ENCODE results near the gene ZDHHC11.
"Not testable (repeated sequence)": the region's sequence is repeated elsewhere in the genome, so short reads cannot be mapped to it uniquely, and the experiment has no call there.

Gene ZDHHC11

GRCh38 chr5:858726-859125 lies 7.9 kb upstream of the ZDHHC11 start:
- ATAC-seq = no peak

GRCh38 chr5:856531-857425 lies 6.0 kb upstream of the ZDHHC11 start:
- peak; percentile 16 for ATAC-seq
- no peak for DNase-seq

More at GRCh38 chr5:858726-859125, 7.9 kb upstream of the ZDHHC11 start:
- DNase-seq = no peak

GRCh38 chr5:855771-856530 lies 5.2 kb upstream of the ZDHHC11 start:
- ATAC-seq = no peak

GRCh38 chr5:854966-855743 lies 4.4 kb upstream of the ZDHHC11 start:
- DNase-seq (no peak), ATAC-seq (no peak)

More at GRCh38 chr5:855771-856530, 5.2 kb upstream of the ZDHHC11 start:
- no peak for DNase-seq

- ATAC-seq (no peak), DNase-seq (no peak)
These were observed 3.4 kb upstream of the ZDHHC11 start for GRCh38 chr5:854217-854616.

GRCh38 chr5:853416-854090 lies 2.8 kb upstream of the ZDHHC11 start:
- not testable (repeated sequence) for DNase-seq, ATAC-seq

GRCh38 chr5:852431-853401 lies 1.9 kb upstream of the ZDHHC11 start:
- DNase-seq = no peak
- no peak for ATAC-seq

GRCh38 chr5:852018-852417 lies 1.2 kb upstream of the ZDHHC11 start:
- no peak for ATAC-seq
- DNase-seq = no peak

- ATAC-seq (no peak), DNase-seq (no peak)
These were observed 767 bp upstream of the ZDHHC11 start for GRCh38 chr5:851553-851952.

GRCh38 chr5:851076-851475 lies 290 bp upstream of the ZDHHC11 start:
- ATAC-seq (no peak), DNase-seq (no peak)

- ATAC-seq (no peak), DNase-seq (no peak)
These were observed 1.0 kb downstream of the ZDHHC11 start for GRCh38 chr5:849651-850301.

GRCh38 chr5:848671-849111 lies 2.1 kb downstream of the ZDHHC11 start:
- no peak for ATAC-seq
- no peak for DNase-seq

- not testable (repeated sequence) for ATAC-seq, DNase-seq
These were observed 3.0 kb downstream of the ZDHHC11 start for GRCh38 chr5:847736-848135.

- not testable (repeated sequence) for ATAC-seq, DNase-seq
These were observed 3.6 kb downstream of the ZDHHC11 start for GRCh38 chr5:847212-847611.

GRCh38 chr5:846602-847091 lies 4.1 kb downstream of the ZDHHC11 start:
- DNase-seq (peak; percentile 41), ATAC-seq (peak; percentile 12)

GRCh38 chr5:845676-846601 lies 4.8 kb downstream of the ZDHHC11 start:
- not testable (repeated sequence) for DNase-seq
- peak; percentile 4 for ATAC-seq

GRCh38 chr5:845031-845675 lies 5.6 kb downstream of the ZDHHC11 start:
- not testable (repeated sequence) for ATAC-seq, DNase-seq

GRCh38 chr5:844426-844825 lies 6.4 kb downstream of the ZDHHC11 start:
- not testable (repeated sequence) for DNase-seq
- peak; percentile 4 for ATAC-seq
